ENCODE results near the gene LIG4. TPM values are rescaled to one million over a fixed set of nuclear protein-coding genes. Genes with fewer than 3 reads are reported as not detected.

Gene LIG4
- polyA plus RNA-seq, 2 of the 4 experiments (the other 2 are of a cell fraction): 7.5 to 10.0 TPM

DNA sequence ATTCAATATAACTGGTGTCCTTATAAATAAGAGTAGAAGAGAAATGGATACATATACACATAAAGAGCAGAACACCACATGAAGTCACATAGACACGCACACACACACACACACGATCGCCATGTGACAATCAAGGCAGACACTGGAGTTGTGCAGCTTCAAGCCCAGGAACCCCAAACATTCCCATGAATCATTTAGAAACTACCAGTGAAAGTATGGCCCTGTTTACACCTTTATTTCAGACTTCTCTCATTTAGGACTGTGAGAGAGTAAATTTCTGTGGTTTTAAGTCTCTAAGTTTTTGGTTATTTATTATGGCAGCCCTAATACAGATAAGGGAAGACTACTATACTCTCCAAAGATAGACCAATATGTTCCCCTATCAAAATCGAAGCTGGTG, 33.8 kb upstream of the LIG4 start:
- Histone ChIP-seq H3K9me3 (no peaks in the 10 kb centered on the region; the same call in 2 of the 3 replicates), H3K27ac (no peak overlapping the region), H3K4me3 (no peak overlapping the region), H3K4me1 (no peaks in the 10 kb centered on the region), H3K4me2 (no peak overlapping the region)
- ChIA-PET CTCF (no interaction called here), POLR2A (no interaction called here)
- TF ChIP-seq, protein P1, sequence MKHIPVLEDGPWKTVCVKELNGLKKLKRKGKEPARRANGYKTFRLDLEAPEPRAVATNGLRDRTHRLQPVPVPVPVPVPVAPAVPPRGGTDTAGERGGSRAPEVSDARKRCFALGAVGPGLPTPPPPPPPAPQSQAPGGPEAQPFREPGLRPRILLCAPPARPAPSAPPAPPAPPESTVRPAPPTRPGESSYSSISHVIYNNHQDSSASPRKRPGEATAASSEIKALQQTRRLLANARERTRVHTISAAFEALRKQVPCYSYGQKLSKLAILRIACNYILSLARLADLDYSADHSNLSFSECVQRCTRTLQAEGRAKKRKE (CRISPR knock-in tag; IDR thresholded peaks at IDR 0.05; ENCODE audit: low read depth): no peak
- no peak for TF ChIP-seq FOSB (CRISPR knock-in tag; IDR thresholded peaks at IDR 0.05)
- TF ChIP-seq, protein P2, sequence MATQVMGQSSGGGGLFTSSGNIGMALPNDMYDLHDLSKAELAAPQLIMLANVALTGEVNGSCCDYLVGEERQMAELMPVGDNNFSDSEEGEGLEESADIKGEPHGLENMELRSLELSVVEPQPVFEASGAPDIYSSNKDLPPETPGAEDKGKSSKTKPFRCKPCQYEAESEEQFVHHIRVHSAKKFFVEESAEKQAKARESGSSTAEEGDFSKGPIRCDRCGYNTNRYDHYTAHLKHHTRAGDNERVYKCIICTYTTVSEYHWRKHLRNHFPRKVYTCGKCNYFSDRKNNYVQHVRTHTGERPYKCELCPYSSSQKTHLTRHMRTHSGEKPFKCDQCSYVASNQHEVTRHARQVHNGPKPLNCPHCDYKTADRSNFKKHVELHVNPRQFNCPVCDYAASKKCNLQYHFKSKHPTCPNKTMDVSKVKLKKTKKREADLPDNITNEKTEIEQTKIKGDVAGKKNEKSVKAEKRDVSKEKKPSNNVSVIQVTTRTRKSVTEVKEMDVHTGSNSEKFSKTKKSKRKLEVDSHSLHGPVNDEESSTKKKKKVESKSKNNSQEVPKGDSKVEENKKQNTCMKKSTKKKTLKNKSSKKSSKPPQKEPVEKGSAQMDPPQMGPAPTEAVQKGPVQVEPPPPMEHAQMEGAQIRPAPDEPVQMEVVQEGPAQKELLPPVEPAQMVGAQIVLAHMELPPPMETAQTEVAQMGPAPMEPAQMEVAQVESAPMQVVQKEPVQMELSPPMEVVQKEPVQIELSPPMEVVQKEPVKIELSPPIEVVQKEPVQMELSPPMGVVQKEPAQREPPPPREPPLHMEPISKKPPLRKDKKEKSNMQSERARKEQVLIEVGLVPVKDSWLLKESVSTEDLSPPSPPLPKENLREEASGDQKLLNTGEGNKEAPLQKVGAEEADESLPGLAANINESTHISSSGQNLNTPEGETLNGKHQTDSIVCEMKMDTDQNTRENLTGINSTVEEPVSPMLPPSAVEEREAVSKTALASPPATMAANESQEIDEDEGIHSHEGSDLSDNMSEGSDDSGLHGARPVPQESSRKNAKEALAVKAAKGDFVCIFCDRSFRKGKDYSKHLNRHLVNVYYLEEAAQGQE (IDR thresholded peaks at IDR 0.05): no peak
- TF ChIP-seq HOXA7 (CRISPR knock-in tag; IDR thresholded peaks at IDR 0.05): no peak
- TF ChIP-seq RCOR1 (IDR thresholded peaks at IDR 0.05; ENCODE audit: low read depth, low read length): no peak
- no peak for TF ChIP-seq EP300 (IDR thresholded peaks at IDR 0.05)
- TF ChIP-seq, protein P3, sequence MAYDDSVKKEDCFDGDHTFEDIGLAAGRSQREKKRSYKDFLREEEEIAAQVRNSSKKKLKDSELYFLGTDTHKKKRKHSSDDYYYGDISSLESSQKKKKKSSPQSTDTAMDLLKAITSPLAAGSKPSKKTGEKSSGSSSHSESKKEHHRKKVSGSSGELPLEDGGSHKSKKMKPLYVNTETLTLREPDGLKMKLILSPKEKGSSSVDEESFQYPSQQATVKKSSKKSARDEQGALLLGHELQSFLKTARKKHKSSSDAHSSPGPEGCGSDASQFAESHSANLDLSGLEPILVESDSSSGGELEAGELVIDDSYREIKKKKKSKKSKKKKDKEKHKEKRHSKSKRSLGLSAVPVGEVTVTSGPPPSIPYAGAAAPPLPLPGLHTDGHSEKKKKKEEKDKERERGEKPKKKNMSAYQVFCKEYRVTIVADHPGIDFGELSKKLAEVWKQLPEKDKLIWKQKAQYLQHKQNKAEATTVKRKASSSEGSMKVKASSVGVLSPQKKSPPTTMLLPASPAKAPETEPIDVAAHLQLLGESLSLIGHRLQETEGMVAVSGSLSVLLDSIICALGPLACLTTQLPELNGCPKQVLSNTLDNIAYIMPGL (CRISPR knock-in tag; IDR thresholded peaks at IDR 0.05; ENCODE audit: borderline replicate concordance): no peak
- FAIRE-seq (no peak), DNase-seq (ENCODE audit: low read depth in 1 of 2, low spot score in 1 of 2) (no peak), ATAC-seq (no peak)
- 67% methylated on average over 4 of the region's 4 CpGs for WGBS (ENCODE audit: missing lambda C conversion rate)

DNA sequence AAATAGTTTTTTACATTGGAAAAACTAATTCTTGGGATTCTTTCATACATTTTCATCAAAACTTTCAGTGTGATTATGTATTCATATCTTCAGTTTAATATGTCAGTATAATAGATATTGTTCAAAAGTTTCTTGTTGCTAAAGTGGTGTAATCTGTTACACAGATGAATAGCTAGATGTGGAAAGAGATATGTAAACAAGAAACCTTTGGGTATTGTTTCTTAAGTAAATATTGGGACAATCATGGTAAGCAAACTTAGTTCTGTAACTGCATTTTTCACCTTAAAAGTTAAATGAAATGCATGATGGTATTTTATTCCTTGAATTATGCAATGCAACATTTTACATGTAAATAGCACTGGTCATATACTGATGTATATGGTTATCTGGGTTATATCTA, 15.0 kb upstream of the LIG4 start:
- no peak overlapping the region for H3K4me3 ChIP-seq
- no peak for FAIRE-seq
- peak overlapping the region; percentile 2; the same call in 1 of the 3 replicates for H3K4me2 ChIP-seq
- ATAC-seq: no peak
- no peaks in the 10 kb centered on the region for H3K9me3 ChIP-seq
- ChIA-PET POLR2A (no interaction called here), CTCF (no interaction called here)
- peaks cover 12% of the 10 kb centered on the region; the same call in 2 of the 3 replicates for H3K4me1 ChIP-seq
- TF ChIP-seq NPAS2 (CRISPR knock-in tag; IDR thresholded peaks at IDR 0.05; ENCODE audit: borderline replicate concordance) (no peak), CEBPB (IDR thresholded peaks at IDR 0.05) (peak; percentile 46 to 51), ZC3H11A (IDR thresholded peaks at IDR 0.05) (no peak), HDAC2 (IDR thresholded peaks at IDR 0.05) (no peak)
- H3K27ac ChIP-seq: no peak overlapping the region
- no peak for DNase-seq (ENCODE audit: low read depth in 1 of 2, low spot score in 1 of 2)

DNA sequence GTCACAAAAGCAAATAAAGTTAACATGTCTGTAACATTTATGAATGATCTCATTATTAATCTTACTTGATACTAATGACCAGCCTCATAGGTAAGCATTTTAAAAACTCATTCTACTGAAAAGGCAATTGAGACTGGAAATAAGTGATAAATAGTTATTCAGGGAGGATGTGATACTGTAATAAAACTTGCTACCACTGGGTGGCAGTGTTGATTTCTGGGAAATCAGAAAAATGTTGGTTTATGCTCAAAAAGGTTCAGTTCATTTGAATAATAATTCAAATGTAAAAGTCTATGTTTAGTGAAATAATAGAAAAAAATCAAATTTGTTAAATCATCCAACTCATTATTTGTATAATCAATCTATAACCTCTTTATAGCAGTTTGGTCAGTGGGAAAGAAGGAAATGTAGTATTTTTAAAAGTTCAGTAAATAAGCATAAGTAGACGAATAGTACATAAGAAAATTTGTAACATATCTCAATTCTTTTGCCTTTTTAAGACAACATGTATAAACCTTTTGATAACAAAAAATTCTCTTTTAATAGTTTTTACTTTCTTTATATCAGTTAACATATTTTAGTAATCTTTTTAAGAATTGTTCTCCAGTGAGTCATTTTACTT, 12.4 kb upstream of the LIG4 start:
- 90% methylated on average over 1 of the region's 1 CpG for WGBS (ENCODE audit: missing lambda C conversion rate)
- no peak for FAIRE-seq
- CTCF ChIA-PET: no interaction called here

More for the DNA sequence above, 12.4 kb upstream of the LIG4 start:
- Histone ChIP-seq H3K27ac (no peak overlapping the region), H3K4me1 (peaks cover 12% of the 10 kb centered on the region; the same call in 2 of the 3 replicates), H3K4me3 (no peak overlapping the region), H3K4me2 (no peak overlapping the region), H3K9me3 (no peaks in the 10 kb centered on the region)
- POLR2A ChIA-PET: no interaction called here
- DNase-seq (ENCODE audit: low read depth in 1 of 2, low spot score in 1 of 2) (peak in 1 of 2 experiments; percentile 30), ATAC-seq (no peak)
- TF ChIP-seq ZC3H11A (IDR thresholded peaks at IDR 0.05) (no peak), KDM1A (IDR thresholded peaks at IDR 0.05; ENCODE audit: low read depth) (no peak), FOSB (CRISPR knock-in tag; IDR thresholded peaks at IDR 0.05) (no peak), RAD21 (conservative IDR thresholded peaks at IDR 0.05 in 1 of 2, IDR thresholded peaks at IDR 0.05 in 1 of 2) (peak; percentile 44 to 54), NPAS2 (CRISPR knock-in tag; IDR thresholded peaks at IDR 0.05; ENCODE audit: borderline replicate concordance) (no peak), POLR2AphosphoS2 (conservative IDR thresholded peaks at IDR 0.05; ENCODE audit: low read length) (no peak), TP53 (CRISPR knock-in tag; IDR thresholded peaks at IDR 0.05) (no peak), SMC3 (IDR thresholded peaks at IDR 0.05) (peak; percentile 35; the same call in 2 of the 3 replicates), FOSL2 (IDR thresholded peaks at IDR 0.05) (no peak), FOSL2 (CRISPR knock-in tag; IDR thresholded peaks at IDR 0.05) (no peak), MAFK (IDR thresholded peaks at IDR 0.05; ENCODE audit: partially characterized antibody) (no peak)
- TF ChIP-seq, protein P4, sequence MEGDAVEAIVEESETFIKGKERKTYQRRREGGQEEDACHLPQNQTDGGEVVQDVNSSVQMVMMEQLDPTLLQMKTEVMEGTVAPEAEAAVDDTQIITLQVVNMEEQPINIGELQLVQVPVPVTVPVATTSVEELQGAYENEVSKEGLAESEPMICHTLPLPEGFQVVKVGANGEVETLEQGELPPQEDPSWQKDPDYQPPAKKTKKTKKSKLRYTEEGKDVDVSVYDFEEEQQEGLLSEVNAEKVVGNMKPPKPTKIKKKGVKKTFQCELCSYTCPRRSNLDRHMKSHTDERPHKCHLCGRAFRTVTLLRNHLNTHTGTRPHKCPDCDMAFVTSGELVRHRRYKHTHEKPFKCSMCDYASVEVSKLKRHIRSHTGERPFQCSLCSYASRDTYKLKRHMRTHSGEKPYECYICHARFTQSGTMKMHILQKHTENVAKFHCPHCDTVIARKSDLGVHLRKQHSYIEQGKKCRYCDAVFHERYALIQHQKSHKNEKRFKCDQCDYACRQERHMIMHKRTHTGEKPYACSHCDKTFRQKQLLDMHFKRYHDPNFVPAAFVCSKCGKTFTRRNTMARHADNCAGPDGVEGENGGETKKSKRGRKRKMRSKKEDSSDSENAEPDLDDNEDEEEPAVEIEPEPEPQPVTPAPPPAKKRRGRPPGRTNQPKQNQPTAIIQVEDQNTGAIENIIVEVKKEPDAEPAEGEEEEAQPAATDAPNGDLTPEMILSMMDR (IDR thresholded peaks at IDR 0.05): peak; percentile 61
- TF ChIP-seq, protein P1 (CRISPR knock-in tag; IDR thresholded peaks at IDR 0.05; ENCODE audit: low read depth): no peak
- TF ChIP-seq, protein P5, sequence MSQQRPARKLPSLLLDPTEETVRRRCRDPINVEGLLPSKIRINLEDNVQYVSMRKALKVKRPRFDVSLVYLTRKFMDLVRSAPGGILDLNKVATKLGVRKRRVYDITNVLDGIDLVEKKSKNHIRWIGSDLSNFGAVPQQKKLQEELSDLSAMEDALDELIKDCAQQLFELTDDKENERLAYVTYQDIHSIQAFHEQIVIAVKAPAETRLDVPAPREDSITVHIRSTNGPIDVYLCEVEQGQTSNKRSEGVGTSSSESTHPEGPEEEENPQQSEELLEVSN (IDR thresholded peaks at IDR 0.05; ENCODE audit: borderline replicate concordance, low read depth): no peak

Measured in A549 (cell line).